Measurements from ENCODE around the gene ROBO3. TPM values are rescaled to one million over a fixed set of nuclear protein-coding genes. Genes with fewer than 3 reads are reported as not detected.

Gene ROBO3
- total RNA-seq, 6 experiments from 2014 or later: 1.9 to 3.3 (median 2.6) TPM

DNA sequence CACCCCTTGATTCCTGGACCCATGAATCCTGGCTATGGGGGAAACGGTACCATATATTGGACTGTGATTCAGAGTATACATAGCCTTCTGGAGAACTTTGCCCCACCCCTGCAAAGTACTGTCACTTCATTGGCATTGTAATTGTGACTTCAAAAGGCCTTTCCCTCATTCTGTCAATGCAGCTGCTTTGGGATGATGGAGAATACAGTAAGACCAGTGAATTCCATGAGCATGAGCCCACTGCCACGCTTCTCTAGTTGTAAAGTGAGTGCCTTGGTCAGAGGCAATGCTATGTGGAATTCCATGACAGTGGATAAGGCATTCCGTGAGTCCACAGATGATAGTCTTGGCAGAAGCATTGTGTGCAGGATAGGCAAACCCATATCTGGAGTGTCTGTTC, 39.4 kb upstream of the ROBO3 start:
- Mint-ChIP-seq H3K27me3 (ENCODE audit: insufficient read depth) (peaks cover 43% of the 10 kb centered on the region), H3K36me3 (ENCODE audit: low read depth) (no peaks in the 10 kb centered on the region), H3K9me3 (no peaks in the 10 kb centered on the region), H3K4me1 (ENCODE audit: low read depth) (peaks cover 4% of the 10 kb centered on the region; the same call in 1 of the 2 replicates), H3K4me3 (no peak overlapping the region), H3K27ac (no peak overlapping the region)
- peak; percentile 20 for DNase-seq
- TF ChIP-seq, protein P1, sequence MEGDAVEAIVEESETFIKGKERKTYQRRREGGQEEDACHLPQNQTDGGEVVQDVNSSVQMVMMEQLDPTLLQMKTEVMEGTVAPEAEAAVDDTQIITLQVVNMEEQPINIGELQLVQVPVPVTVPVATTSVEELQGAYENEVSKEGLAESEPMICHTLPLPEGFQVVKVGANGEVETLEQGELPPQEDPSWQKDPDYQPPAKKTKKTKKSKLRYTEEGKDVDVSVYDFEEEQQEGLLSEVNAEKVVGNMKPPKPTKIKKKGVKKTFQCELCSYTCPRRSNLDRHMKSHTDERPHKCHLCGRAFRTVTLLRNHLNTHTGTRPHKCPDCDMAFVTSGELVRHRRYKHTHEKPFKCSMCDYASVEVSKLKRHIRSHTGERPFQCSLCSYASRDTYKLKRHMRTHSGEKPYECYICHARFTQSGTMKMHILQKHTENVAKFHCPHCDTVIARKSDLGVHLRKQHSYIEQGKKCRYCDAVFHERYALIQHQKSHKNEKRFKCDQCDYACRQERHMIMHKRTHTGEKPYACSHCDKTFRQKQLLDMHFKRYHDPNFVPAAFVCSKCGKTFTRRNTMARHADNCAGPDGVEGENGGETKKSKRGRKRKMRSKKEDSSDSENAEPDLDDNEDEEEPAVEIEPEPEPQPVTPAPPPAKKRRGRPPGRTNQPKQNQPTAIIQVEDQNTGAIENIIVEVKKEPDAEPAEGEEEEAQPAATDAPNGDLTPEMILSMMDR (IDR thresholded peaks at IDR 0.05): no peak

- Mint-ChIP-seq H3K27me3 (ENCODE audit: insufficient read depth) (peaks cover 17% of the 10 kb centered on the region), H3K36me3 (ENCODE audit: low read depth) (no peaks in the 10 kb centered on the region), H3K4me3 (no peak overlapping the region), H3K27ac (no peak overlapping the region), H3K9me3 (no peaks in the 10 kb centered on the region), H3K4me1 (ENCODE audit: low read depth) (0 out of 2 replicates have a peak, but pooled peaks cover 4% of the 10 kb centered on the region)
- TF ChIP-seq, protein P1 (IDR thresholded peaks at IDR 0.05): no peak
- DNase-seq: no peak
These were observed 35.2 kb upstream of the ROBO3 start for GRCh38 chr11:124829986-124830385.

DNA sequence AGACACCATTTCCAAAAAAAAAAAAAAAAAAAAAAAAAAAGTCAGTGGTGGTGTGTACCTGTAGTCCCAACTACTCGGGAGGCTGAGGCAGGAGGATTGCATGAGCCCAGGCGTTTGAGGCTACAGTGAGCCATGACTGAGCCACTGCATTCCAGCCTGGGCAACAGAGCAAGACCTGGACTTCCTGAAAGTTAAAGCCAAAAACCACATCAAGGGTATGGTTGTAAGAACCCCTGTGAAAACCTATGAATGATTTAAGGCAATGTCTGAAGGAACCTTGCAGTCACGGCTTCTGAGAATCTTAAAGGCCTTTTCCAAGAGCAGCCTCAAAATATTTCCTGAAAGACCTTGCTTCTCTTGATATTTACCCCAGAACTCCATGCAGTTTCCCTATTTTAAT, 34.5 kb upstream of the ROBO3 start:
- TF ChIP-seq, protein P1 (IDR thresholded peaks at IDR 0.05): no peak
- no peaks in the 10 kb centered on the region for H3K9me3 Mint-ChIP-seq
- peaks cover 17% of the 10 kb centered on the region for H3K27me3 Mint-ChIP-seq (ENCODE audit: insufficient read depth)
- H3K36me3 Mint-ChIP-seq (ENCODE audit: low read depth): no peaks in the 10 kb centered on the region
- no peak for DNase-seq
- H3K4me3 Mint-ChIP-seq: no peak overlapping the region
- H3K27ac Mint-ChIP-seq: no peak overlapping the region
- 0 out of 2 replicates have a peak, but pooled peaks cover 4% of the 10 kb centered on the region for H3K4me1 Mint-ChIP-seq (ENCODE audit: low read depth)

GRCh38 chr11:124831897-124832296, 33.3 kb upstream of the ROBO3 start:
- Mint-ChIP-seq H3K36me3 (ENCODE audit: low read depth) (no peaks in the 10 kb centered on the region), H3K27me3 (ENCODE audit: insufficient read depth) (peaks cover 13% of the 10 kb centered on the region), H3K4me1 (ENCODE audit: low read depth) (peaks cover 16% of the 10 kb centered on the region), H3K27ac (no peak overlapping the region), H3K4me3 (no peak overlapping the region), H3K9me3 (no peaks in the 10 kb centered on the region)
- TF ChIP-seq, protein P1 (IDR thresholded peaks at IDR 0.05): no peak
- DNase-seq: no peak

- Mint-ChIP-seq H3K27me3 (ENCODE audit: insufficient read depth) (peaks cover 10% of the 10 kb centered on the region), H3K4me3 (no peak overlapping the region), H3K27ac (no peak overlapping the region), H3K4me1 (ENCODE audit: low read depth) (peaks cover 23% of the 10 kb centered on the region), H3K36me3 (ENCODE audit: low read depth) (no peaks in the 10 kb centered on the region), H3K9me3 (no peaks in the 10 kb centered on the region)
- TF ChIP-seq, protein P1 (IDR thresholded peaks at IDR 0.05): no peak
- DNase-seq: no peak
These were observed 32.7 kb upstream of the ROBO3 start for GRCh38 chr11:124832571-124832970.

Measured in HFFc6 (cell line).